HEK293 (cell line): ENCODE data around the gene ARMC12.

Source experiments
- CTCF ChIA-PET: fragments of 350-600 bp; formaldehyde crosslinking; extraction: SDS; loops from one replicate; lab custom pipeline; 2021; ENCODE audit warnings: antibody characterized with exemption; lab: Yijun Ruan, JAX
- POLR2A ChIA-PET: fragments of 300-600 bp; formaldehyde crosslinking; extraction: SDS; loops from one replicate; lab custom pipeline; 2020; ENCODE audit warnings: antibody characterized with exemption, inconsistent platforms; lab: Yijun Ruan, JAX
- H3K27ac ChIP-seq: fragments of 200-500 bp; sonication (Bioruptor generic); 2 replicates; pipeline ENCODE4 v1.5.1; 2014; ENCODE audit warnings: low read depth, low read length, control low read depth, inconsistent platforms; ENCODE audit errors: extremely low read depth
- H3K36me3 ChIP-seq, 2 experiments: fragments of 200-500 bp in 1 of 2; sonication (Bioruptor generic) in 1 of 2; 1 replicate in 1 of 2; 2 replicates in 1 of 2; pipeline ENCODE4 v1.5.1; 2014 to 2017; ENCODE audit warnings: inconsistent platforms in 2 of 2, low read length in 2 of 2; ENCODE audit not compliant: control insufficient read depth in 2 of 2, insufficient read depth in 1 of 2
- H3K4me1 ChIP-seq: fragments of 200-500 bp; sonication (Bioruptor generic); 2 replicates; pipeline ENCODE4 v1.5.1; 2014; ENCODE audit warnings: mild to moderate bottlenecking, low read length, inconsistent platforms; ENCODE audit not compliant: control insufficient read depth, insufficient read depth
- H3K4me3 ChIP-seq: 2 replicates; pipeline ENCODE4 v1.5.1; 2011; ENCODE audit warnings: low read depth, mild to moderate bottlenecking, control low read depth, low read length, moderate library complexity
- H3K9me3 ChIP-seq: fragments of 200-500 bp; sonication (Bioruptor generic); 2 replicates; pipeline ENCODE4 v1.5.1; 2014; ENCODE audit warnings: low read depth, low read length, inconsistent platforms; ENCODE audit not compliant: control insufficient read depth, insufficient read depth
- GLIS1 ChIP-seq: fragments of 450-650 bp; formaldehyde crosslinking; IDR thresholded peaks from 2 replicates; pipeline ENCODE4 v1.5.1; 2016; ENCODE audit warnings: missing biosample characterization, missing genetic modification characterization
- HOXD13 ChIP-seq: sonication (generic); formaldehyde crosslinking; IDR thresholded peaks from 2 replicates; pipeline ENCODE4 v1.8.0; 2022; ENCODE audit warnings: missing genetic modification reagents, borderline replicate concordance
- MYNN ChIP-seq: fragments of 450-650 bp; formaldehyde crosslinking; IDR thresholded peaks from 2 replicates; pipeline ENCODE4 v1.5.1; 2016; ENCODE audit warnings: missing biosample characterization, missing genetic modification characterization, borderline replicate concordance
- PRDM2 ChIP-seq: fragments of 450-650 bp; formaldehyde crosslinking; IDR thresholded peaks from 2 replicates; pipeline ENCODE4 v1.5.1; 2016; ENCODE audit warnings: missing biosample characterization, missing genetic modification characterization, borderline replicate concordance
- ZNF140 ChIP-seq: fragments of 450-650 bp; formaldehyde crosslinking; IDR thresholded peaks from 2 replicates; pipeline ENCODE4 v1.5.1; 2016; ENCODE audit warnings: missing biosample characterization, missing genetic modification characterization
- ZNF146 ChIP-seq: fragments of 450-650 bp; formaldehyde crosslinking; IDR thresholded peaks from 2 replicates; pipeline ENCODE4 v1.5.1; 2016; ENCODE audit warnings: missing biosample characterization, missing genetic modification characterization
- ZNF2 ChIP-seq: fragments of 450-650 bp; formaldehyde crosslinking; IDR thresholded peaks from 2 replicates; pipeline ENCODE4 v1.5.1; 2016; ENCODE audit warnings: missing biosample characterization, missing genetic modification characterization
- ZNF398 ChIP-seq: fragments of 450-650 bp; formaldehyde crosslinking; IDR thresholded peaks from 2 replicates; pipeline ENCODE4 v1.5.1; 2017; ENCODE audit warnings: missing biosample characterization, missing genetic modification characterization
- ZNF449 ChIP-seq: fragments of 450-650 bp; formaldehyde crosslinking; IDR thresholded peaks from 2 replicates; pipeline ENCODE4 v1.5.1; 2017; ENCODE audit warnings: missing biosample characterization, mild to moderate bottlenecking, missing genetic modification characterization, moderate library complexity
- ZNF571 ChIP-seq: fragments of 450-650 bp; formaldehyde crosslinking; IDR thresholded peaks from 2 replicates; pipeline ENCODE4 v1.5.0; 2017; ENCODE audit warnings: missing biosample characterization, missing genetic modification characterization
- ZNF701 ChIP-seq: fragments of 450-650 bp; formaldehyde crosslinking; IDR thresholded peaks from 2 replicates; pipeline ENCODE4 v1.5.1; 2016; ENCODE audit warnings: missing biosample characterization, missing genetic modification characterization
- ZNF843 ChIP-seq: fragments of 450-650 bp; formaldehyde crosslinking; IDR thresholded peaks from 2 replicates; pipeline ENCODE4 v1.5.1; 2016; ENCODE audit warnings: missing biosample characterization, missing genetic modification characterization
- ZSCAN23 ChIP-seq: fragments of 450-650 bp; formaldehyde crosslinking; IDR thresholded peaks from 2 replicates; pipeline ENCODE4 v1.5.1; 2016; ENCODE audit warnings: missing biosample characterization, missing genetic modification characterization
- TF ChIP-seq, protein P1 (sequence below): fragments of 450-650 bp; formaldehyde crosslinking; IDR thresholded peaks from 2 replicates; pipeline ENCODE4 v1.5.1; 2016; ENCODE audit warnings: missing biosample characterization, missing genetic modification characterization
- TF ChIP-seq, protein P2 (sequence below): fragments of 450-650 bp; formaldehyde crosslinking; IDR thresholded peaks from 2 replicates; pipeline ENCODE4 v1.5.1; 2016; ENCODE audit warnings: missing biosample characterization, missing genetic modification characterization

The ARMC12 gene

GRCh38 chr6:35708585-35708984 lies 28.2 kb upstream of the ARMC12 start:
- ChIA-PET CTCF (interaction anchor here (0.5 to 1.0 kb wide), 2 partner anchors 28 to 124 kb away, joined by 6 to 7 read pairs; no protein-coding TSS in a partner anchor), POLR2A (no interaction called here)
- Histone ChIP-seq H3K4me1 (no peaks in the 10 kb centered on the region), H3K4me3 (no peak overlapping the region), H3K9me3 (no peaks in the 10 kb centered on the region), H3K27ac (no peak overlapping the region), H3K36me3 (no peaks in the 10 kb centered on the region)
- TF ChIP-seq ZNF398 (tag by site-specific recombination) = no peak
- no peak for TF ChIP-seq ZNF2 (tag by site-specific recombination)
- TF ChIP-seq, protein P1, sequence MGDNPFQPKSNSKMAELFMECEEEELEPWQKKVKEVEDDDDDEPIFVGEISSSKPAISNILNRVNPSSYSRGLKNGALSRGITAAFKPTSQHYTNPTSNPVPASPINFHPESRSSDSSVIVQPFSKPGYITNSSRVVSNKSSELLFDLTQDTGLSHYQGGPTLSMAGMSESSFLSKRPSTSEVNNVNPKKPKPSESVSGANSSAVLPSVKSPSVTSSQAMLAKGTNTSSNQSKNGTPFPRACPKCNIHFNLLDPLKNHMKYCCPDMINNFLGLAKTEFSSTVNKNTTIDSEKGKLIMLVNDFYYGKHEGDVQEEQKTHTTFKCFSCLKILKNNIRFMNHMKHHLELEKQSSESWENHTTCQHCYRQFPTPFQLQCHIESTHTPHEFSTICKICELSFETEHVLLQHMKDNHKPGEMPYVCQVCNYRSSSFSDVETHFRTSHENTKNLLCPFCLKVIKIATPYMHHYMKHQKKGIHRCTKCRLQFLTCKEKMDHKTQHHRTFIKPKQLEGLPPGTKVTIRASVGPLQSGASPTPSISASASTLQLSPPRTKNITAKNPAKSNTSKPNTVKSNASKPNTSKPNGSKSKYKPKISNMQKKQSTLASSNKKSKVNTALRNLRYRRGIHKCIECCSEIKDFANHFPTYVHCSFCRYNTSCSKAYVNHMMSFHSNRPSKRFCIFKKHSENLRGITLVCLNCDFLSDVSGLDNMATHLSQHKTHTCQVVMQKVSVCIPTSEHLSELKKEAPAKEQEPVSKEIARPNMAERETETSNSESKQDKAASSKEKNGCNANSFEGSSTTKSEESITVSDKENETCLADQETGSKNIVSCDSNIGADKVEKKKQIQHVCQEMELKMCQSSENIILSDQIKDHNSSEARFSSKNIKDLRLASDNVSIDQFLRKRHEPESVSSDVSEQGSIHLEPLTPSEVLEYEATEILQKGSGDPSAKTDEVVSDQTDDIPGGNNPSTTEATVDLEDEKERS (tag by site-specific recombination) = 0 out of 2 replicates have a peak, but pooled peaks have one; percentile 48
- no peak for TF ChIP-seq ZNF843 (tag by site-specific recombination)
- TF ChIP-seq, protein P2, sequence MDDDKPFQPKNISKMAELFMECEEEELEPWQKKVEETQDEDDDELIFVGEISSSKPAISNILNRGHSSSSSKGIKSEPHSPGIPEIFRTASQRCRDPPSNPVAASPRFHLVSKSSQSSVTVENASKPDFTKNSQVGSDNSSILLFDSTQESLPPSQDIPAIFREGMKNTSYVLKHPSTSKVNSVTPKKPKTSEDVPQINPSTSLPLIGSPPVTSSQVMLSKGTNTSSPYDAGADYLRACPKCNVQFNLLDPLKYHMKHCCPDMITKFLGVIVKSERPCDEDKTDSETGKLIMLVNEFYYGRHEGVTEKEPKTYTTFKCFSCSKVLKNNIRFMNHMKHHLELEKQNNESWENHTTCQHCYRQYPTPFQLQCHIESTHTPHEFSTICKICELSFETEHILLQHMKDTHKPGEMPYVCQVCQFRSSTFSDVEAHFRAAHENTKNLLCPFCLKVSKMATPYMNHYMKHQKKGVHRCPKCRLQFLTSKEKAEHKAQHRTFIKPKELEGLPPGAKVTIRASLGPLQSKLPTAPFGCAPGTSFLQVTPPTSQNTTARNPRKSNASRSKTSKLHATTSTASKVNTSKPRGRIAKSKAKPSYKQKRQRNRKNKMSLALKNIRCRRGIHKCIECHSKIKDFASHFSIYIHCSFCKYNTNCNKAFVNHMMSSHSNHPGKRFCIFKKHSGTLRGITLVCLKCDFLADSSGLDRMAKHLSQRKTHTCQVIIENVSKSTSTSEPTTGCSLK (tag by site-specific recombination) = no peak
- no peak for TF ChIP-seq ZNF701 (tag by site-specific recombination)
- TF ChIP-seq ZNF140 (tag by site-specific recombination) = no peak
- TF ChIP-seq MYNN (tag by site-specific recombination) = no peak

DNA sequence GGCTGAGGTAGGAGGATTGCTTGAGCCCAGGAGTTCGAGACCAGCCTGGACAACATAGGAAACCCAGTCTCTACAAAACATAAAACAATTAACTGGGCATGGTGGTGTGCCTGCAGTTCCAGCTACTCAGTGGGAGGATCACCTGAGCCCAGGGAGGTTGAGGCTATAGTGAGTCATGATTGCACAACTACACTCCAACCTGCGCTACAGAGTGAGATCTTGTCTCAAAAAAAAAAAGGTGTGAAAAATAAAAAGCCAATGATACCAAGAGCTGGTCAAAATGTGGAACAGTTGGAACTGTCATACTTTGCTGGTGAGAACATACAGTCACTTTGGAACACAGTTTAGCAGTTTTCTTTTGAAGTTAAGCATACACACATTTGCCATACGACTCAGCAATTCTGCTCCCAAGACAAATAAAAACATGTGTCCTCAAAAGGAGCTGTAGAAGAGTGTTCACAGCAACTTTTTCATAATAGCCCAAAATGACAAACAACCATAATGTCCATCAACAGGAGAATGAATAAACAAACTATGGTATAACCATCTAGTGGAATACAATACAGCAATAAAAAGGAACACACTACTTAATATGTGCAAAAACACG lies 26.5 kb upstream of the ARMC12 start:
- Histone ChIP-seq H3K27ac (no peak overlapping the region), H3K36me3 (no peaks in the 10 kb centered on the region), H3K4me3 (no peak overlapping the region), H3K4me1 (no peaks in the 10 kb centered on the region), H3K9me3 (no peaks in the 10 kb centered on the region)
- POLR2A ChIA-PET = no interaction called here
- peak; percentile 90 for TF ChIP-seq ZNF146 (tag by site-specific recombination)
- 0 out of 2 replicates have a peak, but pooled peaks have one; percentile 29 for TF ChIP-seq GLIS1 (tag by site-specific recombination)
- TF ChIP-seq ZNF140 (tag by site-specific recombination) = peak; percentile 83; the same call in 1 of the 2 replicates
- TF ChIP-seq HOXD13 = no peak
- TF ChIP-seq, all 188 proteins: peak for 3
- CTCF ChIA-PET = interaction anchor here (0.7 to 1.1 kb wide), 2 partner anchors 27 to 116 kb away, joined by 4 to 5 read pairs; partner anchors contain the start of gene ARMC12

DNA sequence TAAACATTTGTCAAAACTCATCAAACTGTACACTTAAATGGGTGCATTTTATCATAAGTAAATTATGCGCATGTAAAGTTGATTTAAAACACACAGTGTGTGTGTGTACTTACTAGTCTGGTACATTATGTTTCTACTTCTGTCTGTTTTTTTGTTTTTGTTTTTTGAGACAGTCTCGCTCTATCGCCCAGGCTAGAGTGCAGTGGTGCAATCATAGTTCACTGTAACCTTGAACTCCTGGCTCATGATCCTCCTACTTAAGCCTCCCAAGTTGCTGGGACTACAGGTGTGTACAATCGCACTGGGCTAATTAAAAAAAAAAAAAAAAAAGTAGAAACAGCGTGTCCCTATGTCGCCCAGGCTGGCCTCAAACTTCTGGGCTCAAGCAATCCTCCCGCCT lies 25.1 kb upstream of the ARMC12 start:
- TF ChIP-seq ZSCAN23 (tag by site-specific recombination) (no peak), ZNF449 (tag by site-specific recombination) (no peak), PRDM2 (tag by site-specific recombination) (no peak), ZNF571 (tag by site-specific recombination) (no peak)
- H3K4me3 ChIP-seq = no peak overlapping the region
- no peak overlapping the region for H3K27ac ChIP-seq
- H3K36me3 ChIP-seq = no peaks in the 10 kb centered on the region
- ChIA-PET CTCF (interaction anchor here (0.5 to 1.3 kb wide), 3 partner anchors 12 to 323 kb away, joined by 3 to 4 read pairs (median 3); no protein-coding TSS in a partner anchor), POLR2A (no interaction called here)
- H3K4me1 ChIP-seq = no peaks in the 10 kb centered on the region
- H3K9me3 ChIP-seq = no peaks in the 10 kb centered on the region
